Nasal cavity respiratory epithelium epithelial cell of viscerocranial mucosa (primary cell): ENCODE measurements around the gene FAM120C. TPM values are rescaled to one million over a fixed set of nuclear protein-coding genes. Genes with fewer than 3 reads are reported as not detected.

ENCODE experiments used
- total RNA-seq: library from RNA; depleted of rRNA; stranded (reverse); fragments of >200 nt; gene quantifications from 2 replicates; pipeline ENCODE4 v1.2.3, GENCODE V29; 2014

Gene FAM120C, protein sequence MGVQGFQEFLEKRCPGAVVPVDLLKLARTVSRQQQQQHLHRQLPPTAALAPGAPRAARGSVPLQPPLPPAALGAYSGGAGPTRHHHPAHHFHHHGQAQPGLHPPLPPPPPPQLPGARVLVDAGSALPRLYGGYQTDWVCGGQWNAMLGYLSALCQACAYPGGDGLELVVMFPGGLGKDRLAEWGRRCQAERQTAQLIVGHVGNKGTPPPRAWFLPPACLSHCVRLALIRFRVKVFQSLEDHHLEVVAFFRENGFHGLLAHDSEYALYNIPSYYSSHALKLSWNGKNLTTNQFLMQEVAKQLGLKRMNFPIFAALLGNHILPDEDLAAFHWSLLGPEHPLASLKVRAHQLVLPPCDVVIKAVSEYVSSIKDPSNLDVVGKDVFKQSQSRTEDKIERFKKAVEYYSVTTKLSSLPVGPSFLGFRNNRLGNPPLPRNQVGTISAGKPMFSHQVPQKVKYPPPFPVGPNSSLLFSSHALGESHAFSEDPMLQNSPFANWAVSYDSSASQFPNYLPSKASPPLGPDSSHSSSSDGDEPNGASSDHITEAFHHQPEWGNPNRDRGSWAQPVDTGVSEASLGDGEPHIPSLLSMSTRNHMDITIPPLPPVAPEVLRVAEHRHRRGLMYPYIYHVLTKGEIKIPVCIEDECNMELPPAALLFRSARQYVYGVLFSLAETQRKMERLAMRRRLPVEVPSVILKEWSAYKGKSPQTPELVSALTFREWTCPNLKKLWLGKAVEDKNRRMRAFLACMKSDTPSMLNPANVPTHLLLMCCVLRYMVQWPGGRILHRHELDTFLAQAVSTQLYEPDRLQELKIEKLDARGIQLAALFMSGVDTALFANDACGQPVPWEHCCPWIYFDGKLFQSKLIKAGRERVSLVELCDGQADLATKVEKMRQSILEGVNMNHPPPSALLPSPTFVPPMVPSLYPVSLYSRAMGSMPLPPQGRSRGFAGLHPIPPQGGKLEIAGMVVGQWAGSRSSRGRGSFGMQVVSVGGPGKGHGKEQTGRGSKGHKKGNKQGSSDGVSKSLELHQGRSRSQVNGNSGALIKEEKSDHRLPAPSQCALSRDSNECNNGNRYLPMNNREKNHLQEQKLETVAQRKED
- 1.7 and 2.5 TPM in 2 replicates for total RNA-seq

DNA sequence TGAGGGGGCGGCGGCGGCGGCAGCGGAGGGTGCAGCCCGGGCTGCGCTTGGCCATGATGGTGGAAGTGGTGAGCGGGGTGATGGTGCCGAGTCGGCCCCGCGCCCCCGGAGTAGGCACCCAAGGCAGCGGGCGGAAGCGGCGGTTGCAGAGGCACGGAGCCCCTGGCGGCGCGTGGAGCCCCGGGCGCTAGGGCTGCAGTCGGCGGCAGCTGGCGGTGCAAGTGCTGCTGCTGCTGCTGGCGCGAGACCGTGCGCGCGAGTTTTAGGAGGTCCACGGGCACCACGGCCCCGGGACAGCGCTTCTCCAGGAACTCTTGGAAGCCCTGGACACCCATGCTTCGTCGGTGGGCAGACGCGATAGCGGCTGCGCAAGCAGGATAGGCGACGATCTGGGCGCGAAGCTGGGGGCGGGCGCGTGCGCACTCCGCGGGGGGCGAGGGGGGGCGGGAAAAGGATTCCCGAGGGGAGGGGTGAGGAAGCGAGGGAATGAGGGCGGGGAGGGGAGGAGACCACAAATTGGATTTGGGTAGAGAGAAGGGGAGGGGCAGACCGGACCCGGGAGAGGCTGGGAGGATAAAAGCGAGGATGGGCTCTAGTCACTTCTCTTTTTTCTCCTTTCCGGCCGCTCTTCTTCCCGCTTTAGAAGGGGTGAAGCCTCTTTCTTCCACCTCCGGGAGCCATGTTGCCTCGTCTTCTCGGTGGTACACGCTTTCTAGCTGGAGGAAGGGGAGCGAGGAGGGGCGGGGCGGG lies at the start of gene FAM120C:
Gene FAM120C (minus strand): TSS at position 391 of the 750 bp plus-strand sequence. CDS start 56 bp downstream, at position 335.

DNA sequence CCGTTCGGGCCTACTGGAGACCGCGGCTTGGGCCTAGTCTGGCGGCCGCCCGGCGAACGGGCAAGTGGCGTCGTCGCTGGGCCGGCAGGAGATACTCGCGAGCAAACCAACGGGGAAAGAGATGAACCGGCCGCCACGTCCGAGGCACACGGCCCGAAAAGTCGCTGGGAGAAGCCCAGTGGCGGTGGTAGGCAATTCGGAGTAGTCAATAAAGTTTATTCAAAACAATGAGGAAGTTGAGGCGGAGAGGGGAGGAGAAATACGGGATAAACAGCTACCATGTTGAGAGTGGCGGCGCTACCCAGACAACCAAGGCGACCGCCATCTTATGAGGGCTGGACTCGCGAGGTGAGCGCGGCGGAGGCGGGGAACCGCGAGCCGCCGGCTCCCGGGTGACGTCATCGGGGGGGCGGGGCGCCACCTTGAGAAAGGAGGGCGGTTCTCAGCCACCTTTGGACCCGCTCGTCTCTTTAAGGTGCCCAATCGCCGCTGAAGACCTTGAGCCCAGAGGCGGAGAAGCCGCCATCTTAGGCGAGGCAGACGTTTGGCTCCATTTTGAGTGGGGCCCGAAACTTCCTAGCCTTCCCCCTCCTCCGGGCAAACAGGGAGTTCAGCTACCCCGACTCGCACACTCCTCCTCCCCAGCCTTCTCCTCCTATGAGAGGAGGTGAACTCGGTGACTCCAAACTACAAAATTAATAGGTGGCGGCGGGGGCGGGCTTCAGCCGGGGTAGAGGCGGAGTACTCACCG lies 138.8 kb downstream of the FAM120C start, which contains the start of gene PHF8:
Gene PHF8 (minus strand): TSS at position 348 of the 751 bp plus-strand sequence. CDS start 1,745 bp downstream, outside the sequence.

Other genes starting within 250 kb of the FAM120C start
- 21.5 and 30.7 TPM in 2 replicates for gene PHF8, start 138.8 kb downstream of the FAM120C start, total RNA-seq
- 0.68 and 1.8 TPM in 2 replicates for gene WNK3, start 174.8 kb upstream of the FAM120C start, total RNA-seq